Heart left ventricle (tissue), 13 donors: Measurements from ENCODE around the gene ZMYM2.

ENCODE experiments used
- POLR2A ChIP-seq, 2 donors: fragments of 450-650 bp; IDR thresholded peaks; one replicate each; pipeline ENCODE4 v1.6.1; 2017; ENCODE audit warnings: antibody characterized with exemption in 2 of 2, mild to moderate bottlenecking in 2 of 2, moderate library complexity in 2 of 2
- TF ChIP-seq, protein P1 (sequence below), 12 donors: fragments of 200-600 bp; sonication (generic) in 4 of 12; IDR thresholded peaks; one replicate each; pipeline versions ENCODE4 v1.5.0 to v1.8.0; 2018 to 2022; ENCODE audit warnings: antibody characterized with exemption in 12 of 12, mild to moderate bottlenecking in 5 of 12
- donor health status: ischemic (EF 13 %, LVEDD 7.1; RV severe dilation, severe dysfunction).
- donor health status: DM: no; HTN: yes; CAD: no.
- donor health status: DM: no; HTN: no; CAD: no.
- donor health status: ischemic (EF 25% LVEDD 6.9; RV normal size, moderate dysfunction).
- donor health status: ischemic (EF 25% LVEDD 5.7; RV mildly dilated, moderate dysfunction).
- donor health status: ischemic (EF 35%, LVEDD 5.7; RV mildly dilated, moderate dysfunction).
- donor health status: nonischemic (EF 11% LVEDD 7.7; RV severe dilation, severe dysfunction).
- donor health status: DM: yes; HTN: yes; CAD: no.
- donor health status: PGD.
- donor health status: ischemic (EF 29% LVEDD 5.4; RV normal size, mild dysfunction).
- donor health status: nonischemic (EF 23%, LVEDD 6.1; RV moderate dilation, normal function).

DNA sequence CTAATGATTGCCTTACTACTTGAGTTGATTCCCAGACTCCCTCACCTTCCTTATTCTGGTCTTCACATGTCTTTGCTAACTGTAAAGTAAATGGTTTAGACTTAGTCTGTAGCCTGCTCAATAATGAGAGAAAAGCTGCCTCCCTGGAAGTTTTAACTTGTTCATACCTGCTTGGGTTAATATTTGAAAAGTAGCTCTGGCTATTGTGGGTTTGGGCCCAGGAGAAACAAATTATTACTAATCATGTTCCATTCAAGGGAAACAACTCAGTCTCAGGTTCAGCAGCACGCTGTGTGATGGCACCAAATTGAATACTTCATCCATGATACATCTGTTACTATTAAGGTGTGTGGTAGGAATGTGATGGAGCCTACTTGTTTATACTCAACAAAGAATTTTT is 75.0 kb downstream of the ZMYM2 start:
- TF ChIP-seq, protein P1, sequence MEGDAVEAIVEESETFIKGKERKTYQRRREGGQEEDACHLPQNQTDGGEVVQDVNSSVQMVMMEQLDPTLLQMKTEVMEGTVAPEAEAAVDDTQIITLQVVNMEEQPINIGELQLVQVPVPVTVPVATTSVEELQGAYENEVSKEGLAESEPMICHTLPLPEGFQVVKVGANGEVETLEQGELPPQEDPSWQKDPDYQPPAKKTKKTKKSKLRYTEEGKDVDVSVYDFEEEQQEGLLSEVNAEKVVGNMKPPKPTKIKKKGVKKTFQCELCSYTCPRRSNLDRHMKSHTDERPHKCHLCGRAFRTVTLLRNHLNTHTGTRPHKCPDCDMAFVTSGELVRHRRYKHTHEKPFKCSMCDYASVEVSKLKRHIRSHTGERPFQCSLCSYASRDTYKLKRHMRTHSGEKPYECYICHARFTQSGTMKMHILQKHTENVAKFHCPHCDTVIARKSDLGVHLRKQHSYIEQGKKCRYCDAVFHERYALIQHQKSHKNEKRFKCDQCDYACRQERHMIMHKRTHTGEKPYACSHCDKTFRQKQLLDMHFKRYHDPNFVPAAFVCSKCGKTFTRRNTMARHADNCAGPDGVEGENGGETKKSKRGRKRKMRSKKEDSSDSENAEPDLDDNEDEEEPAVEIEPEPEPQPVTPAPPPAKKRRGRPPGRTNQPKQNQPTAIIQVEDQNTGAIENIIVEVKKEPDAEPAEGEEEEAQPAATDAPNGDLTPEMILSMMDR (IDR thresholded peaks at IDR 0.05) = no peak
- TF ChIP-seq POLR2A (IDR thresholded peaks at IDR 0.05) = no peak
